ENCODE measurements around the gene ACTL7B.
"Not testable (repeated sequence)": the region's sequence is repeated elsewhere in the genome, so short reads cannot be mapped to it uniquely, and the experiment has no call there.

ACTL7B gene

GRCh38 chr9:108894225-108894997 is 38.6 kb upstream of the ACTL7B start:
- no peak for TF ChIP-seq CTCF (conservative IDR thresholded peaks at IDR 0.05; ENCODE audit: low read depth, low read length)
- H3K4me3 ChIP-seq (ENCODE audit: low read length): no peak overlapping the region
- no peak for DNase-seq (ENCODE audit: low read depth)

- DNase-seq (ENCODE audit: low read depth): no peak
- peak; percentile 41 for TF ChIP-seq CTCF (conservative IDR thresholded peaks at IDR 0.05; ENCODE audit: low read depth, low read length)
Observed at GRCh38 chr9:108889649-108890067, 33.9 kb upstream of the ACTL7B start.

GRCh38 chr9:108886594-108887271 is 30.9 kb upstream of the ACTL7B start:
- not testable (repeated sequence) for H3K4me3 ChIP-seq (ENCODE audit: low read length); DNase-seq (ENCODE audit: low read depth)

More at GRCh38 chr9:108889649-108890067, 33.9 kb upstream of the ACTL7B start:
- no peak overlapping the region for H3K4me3 ChIP-seq (ENCODE audit: low read length)

GRCh38 chr9:108885643-108886348 is 30.0 kb upstream of the ACTL7B start:
- TF ChIP-seq CTCF (conservative IDR thresholded peaks at IDR 0.05; ENCODE audit: low read depth, low read length): no peak
- DNase-seq (ENCODE audit: low read depth): peak; percentile 74
- no peak overlapping the region for H3K4me3 ChIP-seq (ENCODE audit: low read length)

GRCh38 chr9:108884701-108885100 is 28.9 kb upstream of the ACTL7B start:
- TF ChIP-seq CTCF (conservative IDR thresholded peaks at IDR 0.05; ENCODE audit: low read depth, low read length): no peak
- no peak overlapping the region for H3K4me3 ChIP-seq (ENCODE audit: low read length)
- DNase-seq (ENCODE audit: low read depth): no peak

GRCh38 chr9:108883085-108883484 is 27.3 kb upstream of the ACTL7B start:
- no peak for DNase-seq (ENCODE audit: low read depth)
- TF ChIP-seq CTCF (conservative IDR thresholded peaks at IDR 0.05; ENCODE audit: low read depth, low read length): no peak
- H3K4me3 ChIP-seq (ENCODE audit: low read length): no peak overlapping the region

- H3K4me3 ChIP-seq (ENCODE audit: low read length): no peak overlapping the region
- no peak for TF ChIP-seq CTCF (conservative IDR thresholded peaks at IDR 0.05; ENCODE audit: low read depth, low read length)
- DNase-seq (ENCODE audit: low read depth): no peak
Observed at GRCh38 chr9:108882052-108882888, 26.5 kb upstream of the ACTL7B start.

Measured in retinal pigment epithelial cell (primary cell).